PC-3 (cell line): Measurements from ENCODE around the gene COL3A1. TPM values are rescaled to one million over a fixed set of nuclear protein-coding genes. Genes with fewer than 3 reads are reported as not detected.

Experiments used
- ATAC-seq: fragments of 200-7000 bp; cut with Tn5 transposase; 2 replicates; pipeline ENCODE4 v1.9.1; 2020; ENCODE audit warnings: mild to moderate bottlenecking, moderate library complexity
- BruUV-seq: library from RNA; stranded (reverse); fragments of 400-500 nt; replicated peaks from 2 replicates; lab custom pipeline; 2021; lab: Mats Ljungman, UMichigan
- CTCF ChIA-PET: fragments of 300-600 bp; sonication (Branson Sonifier 250); formaldehyde crosslinking; loops from one replicate; lab custom pipeline; 2022; ENCODE audit warnings: antibody characterized with exemption; lab: Charles Lee
- POLR2A ChIA-PET: fragments of 300-600 bp; sonication (Branson Sonifier 250); formaldehyde crosslinking; loops from one replicate; lab custom pipeline; 2022; ENCODE audit warnings: antibody characterized with exemption; ENCODE audit not compliant: unreplicated experiment; lab: Charles Lee
- DNase-seq: peaks from one replicate; pipeline ENCODE4 v3.0.0-alpha.2; 2015
- H2AFZ ChIP-seq: fragments of 300-600 bp; sonication (generic); 2 replicates; pipeline ENCODE4 v1.6.0; 2016; ENCODE audit warnings: antibody characterized with exemption, low read length
- H3F3A ChIP-seq: fragments of 300-600 bp; sonication (generic); one replicate; pipeline ENCODE4 v1.6.0; 2017; ENCODE audit warnings: antibody characterized with exemption, low read length, control low read depth, mild to moderate bottlenecking; ENCODE audit not compliant: unreplicated experiment
- H3K27ac ChIP-seq: fragments of 300-600 bp; sonication (generic); 2 replicates; pipeline ENCODE4 v1.5.1; 2016; ENCODE audit warnings: mild to moderate bottlenecking, low read length
- H3K27me3 ChIP-seq: fragments of 300-600 bp; sonication (generic); 2 replicates; pipeline ENCODE4 v1.6.1; 2016; ENCODE audit warnings: low read length, mixed read lengths
- H3K36me3 ChIP-seq: fragments of 300-600 bp; sonication (generic); 2 replicates; pipeline ENCODE4 v1.6.1; 2016; ENCODE audit warnings: low read depth, mixed run types, low read length, mixed read lengths
- H3K4me1 ChIP-seq: fragments of 300-600 bp; sonication (generic); 2 replicates; pipeline ENCODE4 v1.5.1; 2016; ENCODE audit warnings: low read length; ENCODE audit not compliant: insufficient read depth
- H3K4me2 ChIP-seq: fragments of 300-600 bp; sonication (generic); 2 replicates; pipeline ENCODE4 v1.6.0; 2016; ENCODE audit warnings: low read length
- H3K4me3 ChIP-seq: fragments of 300-600 bp; sonication (generic); 2 replicates; pipeline ENCODE4 v1.5.1; 2016; ENCODE audit warnings: mild to moderate bottlenecking, low read length, mixed read lengths
- H3K79me2 ChIP-seq: fragments of 300-600 bp; sonication (generic); 2 replicates; pipeline ENCODE4 v1.6.1; 2017; ENCODE audit warnings: low read length, mixed read lengths
- H3K9ac ChIP-seq: fragments of 300-600 bp; sonication (generic); 2 replicates; pipeline ENCODE4 v1.6.0; 2016; ENCODE audit warnings: mild to moderate bottlenecking, low read length
- H3K9me2 ChIP-seq: fragments of 300-600 bp; sonication (generic); replicated peaks from 2 replicates; pipeline ENCODE4 v1.6.1; 2016; ENCODE audit warnings: mixed run types, low read length, mixed read lengths
- H3K9me3 ChIP-seq: fragments of 300-600 bp; sonication (generic); 2 replicates; pipeline ENCODE4 v1.6.1; 2016; ENCODE audit warnings: low read length, mixed read lengths
- H4K20me1 ChIP-seq: fragments of 300-600 bp; sonication (generic); 2 replicates; pipeline ENCODE4 v1.6.1; 2016; ENCODE audit warnings: low read length, mixed read lengths
- CTCF ChIP-seq: fragments of 300-600 bp; sonication (generic); conservative IDR thresholded peaks from 2 replicates; pipeline ENCODE4 v1.5.1; 2017; ENCODE audit warnings: antibody characterized with exemption, low read depth, mild to moderate bottlenecking, low read length
- EZH2 ChIP-seq: fragments of 300-600 bp; sonication (generic); IDR thresholded peaks from one replicate; pipeline ENCODE4 v1.6.1; 2017; ENCODE audit warnings: antibody characterized with exemption, mild to moderate bottlenecking, low read length; ENCODE audit not compliant: unreplicated experiment
- EZH2phosphoT487 ChIP-seq: fragments of 300-600 bp; sonication (generic); IDR thresholded peaks from 2 replicates; pipeline ENCODE4 v1.6.1; 2018; ENCODE audit warnings: mild to moderate bottlenecking, antibody characterized with exemption, low read length, borderline replicate concordance
- intact Hi-C: fragments of 100-400 bp; cut with micrococcal nuclease; formaldehyde crosslinking; loops from 2 replicates; pipeline ENCODE4 v1.9.0; 2023
- total RNA-seq: library from RNA; depleted of rRNA; stranded (reverse); fragments of >200 nt; gene quantifications from 2 replicates; pipeline ENCODE4 v1.2.3, GENCODE V29; 2014

The COL3A1 gene
- total RNA-seq, 1 experiment from 2014 or later: 0.36 TPM

GRCh38 chr2:189010536-189010935, 36.4 kb downstream of the COL3A1 start:
- no peaks in the 10 kb centered on the region for H4K20me1 ChIP-seq
- no peak overlapping the region for H2AFZ ChIP-seq
- H3K4me2 ChIP-seq: no peak overlapping the region
- H3K27me3 ChIP-seq: no peaks in the 10 kb centered on the region
- BruUV-seq: no TSS peak
- no peak overlapping the region for H3K27ac ChIP-seq
- no peaks in the 10 kb centered on the region for H3K9me2 ChIP-seq
- intact Hi-C loops: no loop called here
- TF ChIP-seq EZH2 (no peak), EZH2phosphoT487 (no peak), CTCF (no peak)
- no peaks in the 10 kb centered on the region for H3F3A ChIP-seq
- no peaks in the 10 kb centered on the region for H3K4me1 ChIP-seq
- no peak overlapping the region for H3K9ac ChIP-seq
- no peaks in the 10 kb centered on the region for H3K9me3 ChIP-seq
- POLR2A ChIA-PET: no interaction called here
- no peak overlapping the region for H3K4me3 ChIP-seq
- CTCF ChIA-PET: no interaction called here
- DNase-seq (no peak), ATAC-seq (no peak)
- no peaks in the 10 kb centered on the region for H3K36me3 ChIP-seq
- H3K79me2 ChIP-seq: no peaks in the 10 kb centered on the region

GRCh38 chr2:189012351-189012750, 38.2 kb downstream of the COL3A1 start:
- no peak overlapping the region for H3K4me3 ChIP-seq
- intact Hi-C loops: no loop called here
- no peak overlapping the region for H3K27ac ChIP-seq
- no peaks in the 10 kb centered on the region for H3K4me1 ChIP-seq
- no peaks in the 10 kb centered on the region for H4K20me1 ChIP-seq
- no peaks in the 10 kb centered on the region for H3F3A ChIP-seq
- no peak for TF ChIP-seq EZH2
- TF ChIP-seq CTCF: no peak
- no peak for TF ChIP-seq EZH2phosphoT487
- H3K27me3 ChIP-seq: no peaks in the 10 kb centered on the region
- H3K9ac ChIP-seq: no peak overlapping the region
- no peak for DNase-seq
- ATAC-seq: no peak
- no peaks in the 10 kb centered on the region for H3K36me3 ChIP-seq
- CTCF ChIA-PET: no interaction called here
- POLR2A ChIA-PET: no interaction called here
- no peak overlapping the region for H2AFZ ChIP-seq
- no peak overlapping the region for H3K4me2 ChIP-seq
- H3K9me3 ChIP-seq: no peaks in the 10 kb centered on the region
- no peaks in the 10 kb centered on the region for H3K9me2 ChIP-seq
- H3K79me2 ChIP-seq: no peaks in the 10 kb centered on the region
- no TSS peak for BruUV-seq

GRCh38 chr2:189013031-189013430, 38.9 kb downstream of the COL3A1 start:
- Histone ChIP-seq H4K20me1 (no peaks in the 10 kb centered on the region), H3K36me3 (no peaks in the 10 kb centered on the region), H3K9ac (no peak overlapping the region), H3K27me3 (no peaks in the 10 kb centered on the region), H3K27ac (no peak overlapping the region), H3K4me1 (no peaks in the 10 kb centered on the region), H2AFZ (no peak overlapping the region), H3K9me2 (no peaks in the 10 kb centered on the region), H3K4me3 (no peak overlapping the region), H3K4me2 (no peak overlapping the region), H3K79me2 (no peaks in the 10 kb centered on the region), H3K9me3 (no peaks in the 10 kb centered on the region), H3F3A (no peaks in the 10 kb centered on the region)
- ChIA-PET POLR2A (no interaction called here), CTCF (no interaction called here)
- no TSS peak for BruUV-seq
- DNase-seq: no peak
- no peak for TF ChIP-seq CTCF
- TF ChIP-seq EZH2: no peak
- no peak for TF ChIP-seq EZH2phosphoT487
- no peak for ATAC-seq
- intact Hi-C loops: no loop called here
